Gastrocnemius medialis (tissue), 4 donors: ENCODE measurements around the gene MICU1.

Experiments used
- CTCF ChIP-seq, 5 experiments: fragments of 450-650 bp in 3 of 5; fragments of 200-600 bp in 2 of 5; sonication (generic) in 2 of 5; IDR thresholded peaks in 4 of 5; conservative IDR thresholded peaks in 1 of 5; 1 replicate in 4 of 5; 2 replicates in 1 of 5; pipeline ENCODE4 v1.5.1; 2016 to 2019; ENCODE audit warnings: antibody characterized with exemption in 5 of 5, mild to moderate bottlenecking in 3 of 5, moderate library complexity in 3 of 5
- POLR2A ChIP-seq, 2 donors: fragments of 450-650 bp; IDR thresholded peaks; one replicate each; pipeline ENCODE4 v1.6.1; 2017; ENCODE audit warnings: antibody characterized with exemption in 2 of 2, mild to moderate bottlenecking in 2 of 2, moderate library complexity in 2 of 2

DNA sequence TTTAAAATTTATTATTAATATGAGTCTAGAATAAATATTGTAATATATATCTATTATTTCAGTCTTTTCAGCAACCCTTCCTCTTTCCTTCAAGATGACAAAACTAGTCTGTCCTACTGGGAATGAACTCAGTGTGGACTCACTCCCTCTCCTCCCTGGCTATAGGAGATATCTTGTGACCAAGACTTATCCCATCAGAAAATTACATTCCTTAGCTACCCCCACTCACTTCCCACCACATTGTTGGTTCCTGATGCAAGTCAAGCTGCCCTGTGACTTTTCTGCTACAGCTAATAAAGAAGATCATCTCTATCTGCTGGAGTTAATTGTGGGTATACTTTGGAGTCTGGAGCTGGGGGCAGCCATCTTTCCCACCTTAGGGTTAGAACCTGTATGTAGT, 38.1 kb upstream of the MICU1 start:
- TF ChIP-seq CTCF (IDR thresholded peaks at IDR 0.05 in 4 of 5, conservative IDR thresholded peaks at IDR 0.05 in 1 of 5) (no peak), POLR2A (IDR thresholded peaks at IDR 0.05) (no peak)
